Prostate gland (tissue), 2 donors: ENCODE data around the gene UBALD1.

ENCODE experiments used
- POLR2A ChIP-seq: fragments of 450-650 bp; IDR thresholded peaks from one replicate; pipeline ENCODE4 v1.6.1; 2016; ENCODE audit warnings: antibody characterized with exemption, mild to moderate bottlenecking
- POLR2AphosphoS5 ChIP-seq: sonication (generic); formaldehyde crosslinking; IDR thresholded peaks from one replicate; pipeline ENCODE4 v1.6.1; 2017; ENCODE audit warnings: antibody characterized with exemption
- TF ChIP-seq, protein P1 (sequence below), 4 experiments: fragments of 200-600 bp in 2 of 4; fragments of 450-650 bp in 2 of 4; sonication (generic) in 2 of 4; IDR thresholded peaks; 1 replicate in 3 of 4; 2 replicates in 1 of 4; pipeline ENCODE4 v1.5.1; 2016 to 2019; ENCODE audit warnings: antibody characterized with exemption in 4 of 4, mild to moderate bottlenecking in 2 of 4, moderate library complexity in 2 of 4

DNA sequence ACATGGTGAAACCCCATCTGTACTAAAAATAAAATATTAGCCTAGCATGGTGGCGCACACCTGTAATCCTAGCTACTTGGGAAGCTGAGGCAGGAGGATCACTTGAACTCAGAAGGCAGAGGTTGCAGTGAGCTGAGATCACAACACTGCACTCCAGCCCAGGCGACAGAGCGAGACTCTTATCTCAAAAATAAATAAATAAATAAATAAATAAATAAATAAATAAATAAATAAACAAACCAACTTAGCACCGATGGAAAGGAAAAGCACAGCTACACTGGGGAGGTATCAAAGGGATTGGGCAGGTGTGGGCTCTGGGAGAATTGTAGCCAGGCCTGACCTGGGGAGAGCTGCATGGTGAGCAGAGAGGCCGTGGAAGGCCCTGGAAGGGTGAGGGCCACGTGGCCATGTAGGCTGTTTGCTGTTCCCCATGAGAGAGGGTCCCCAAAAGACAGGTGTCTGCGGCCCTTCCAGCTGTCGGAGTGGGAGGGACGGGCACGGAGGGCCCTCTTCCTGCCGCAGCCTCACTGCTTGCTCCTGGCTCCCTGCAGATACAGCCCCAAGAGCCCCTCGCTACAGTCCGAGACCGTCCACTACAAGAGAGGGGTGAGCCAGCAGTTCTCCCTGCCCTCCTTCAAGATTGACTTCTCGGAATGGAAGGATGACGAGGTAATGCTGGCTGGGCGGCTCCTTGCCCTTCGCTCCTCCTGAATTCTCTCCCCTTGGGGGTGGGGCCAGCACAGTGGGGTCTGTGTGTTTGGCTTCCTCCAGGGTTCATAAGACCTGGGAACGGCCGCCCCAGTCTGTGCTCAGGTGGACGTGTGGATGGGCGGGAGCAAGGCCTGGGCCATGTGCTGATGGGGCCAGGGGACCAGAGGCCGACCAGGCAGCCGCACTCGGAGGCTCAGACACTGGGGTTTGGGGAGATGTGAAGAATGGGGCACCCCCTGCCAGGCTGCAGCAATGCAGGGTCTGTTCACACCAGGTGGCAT, 42.3 kb upstream of the UBALD1 start:
- TF ChIP-seq, protein P1, sequence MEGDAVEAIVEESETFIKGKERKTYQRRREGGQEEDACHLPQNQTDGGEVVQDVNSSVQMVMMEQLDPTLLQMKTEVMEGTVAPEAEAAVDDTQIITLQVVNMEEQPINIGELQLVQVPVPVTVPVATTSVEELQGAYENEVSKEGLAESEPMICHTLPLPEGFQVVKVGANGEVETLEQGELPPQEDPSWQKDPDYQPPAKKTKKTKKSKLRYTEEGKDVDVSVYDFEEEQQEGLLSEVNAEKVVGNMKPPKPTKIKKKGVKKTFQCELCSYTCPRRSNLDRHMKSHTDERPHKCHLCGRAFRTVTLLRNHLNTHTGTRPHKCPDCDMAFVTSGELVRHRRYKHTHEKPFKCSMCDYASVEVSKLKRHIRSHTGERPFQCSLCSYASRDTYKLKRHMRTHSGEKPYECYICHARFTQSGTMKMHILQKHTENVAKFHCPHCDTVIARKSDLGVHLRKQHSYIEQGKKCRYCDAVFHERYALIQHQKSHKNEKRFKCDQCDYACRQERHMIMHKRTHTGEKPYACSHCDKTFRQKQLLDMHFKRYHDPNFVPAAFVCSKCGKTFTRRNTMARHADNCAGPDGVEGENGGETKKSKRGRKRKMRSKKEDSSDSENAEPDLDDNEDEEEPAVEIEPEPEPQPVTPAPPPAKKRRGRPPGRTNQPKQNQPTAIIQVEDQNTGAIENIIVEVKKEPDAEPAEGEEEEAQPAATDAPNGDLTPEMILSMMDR (IDR thresholded peaks at IDR 0.05) = no peak
- TF ChIP-seq POLR2A (no peak), POLR2AphosphoS5 (no peak)
